ENCODE results near the gene PLCB4.

DNA sequence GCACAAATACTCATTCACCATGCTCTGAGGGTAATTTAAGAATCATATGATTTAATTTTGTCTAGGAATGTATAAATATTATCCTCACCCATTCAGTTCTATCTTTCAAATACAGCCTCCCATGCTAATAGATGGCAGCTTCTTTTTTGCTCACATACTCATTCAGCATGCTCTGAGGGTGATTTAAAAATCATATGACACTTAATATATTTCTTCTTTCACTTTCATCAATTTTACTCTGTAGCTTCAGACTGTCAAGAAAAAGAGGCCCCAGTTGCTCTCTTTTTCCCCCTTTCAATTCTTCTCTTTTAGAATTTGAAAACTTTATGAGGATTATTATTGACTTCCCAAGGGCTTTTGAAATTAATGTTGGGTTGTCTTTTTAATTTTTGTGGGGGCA, 283.9 kb downstream of the PLCB4 start:
- TF ChIP-seq CTCF (IDR thresholded peaks at IDR 0.05) (no peak), POLR2A (IDR thresholded peaks at IDR 0.05) (no peak)

Data from adrenal gland (tissue), 5 donors.